Measurements from ENCODE around the gene ASB9. TPM values are rescaled to one million over a fixed set of nuclear protein-coding genes. Genes with fewer than 3 reads are reported as not detected.
"Not testable (repeated sequence)": the region's sequence is repeated elsewhere in the genome, so short reads cannot be mapped to it uniquely, and the experiment has no call there.

ASB9 gene
- total RNA-seq, 4 donors from 2014 or later = 0.87 to 3.9 (median 1.1) TPM

DNA sequence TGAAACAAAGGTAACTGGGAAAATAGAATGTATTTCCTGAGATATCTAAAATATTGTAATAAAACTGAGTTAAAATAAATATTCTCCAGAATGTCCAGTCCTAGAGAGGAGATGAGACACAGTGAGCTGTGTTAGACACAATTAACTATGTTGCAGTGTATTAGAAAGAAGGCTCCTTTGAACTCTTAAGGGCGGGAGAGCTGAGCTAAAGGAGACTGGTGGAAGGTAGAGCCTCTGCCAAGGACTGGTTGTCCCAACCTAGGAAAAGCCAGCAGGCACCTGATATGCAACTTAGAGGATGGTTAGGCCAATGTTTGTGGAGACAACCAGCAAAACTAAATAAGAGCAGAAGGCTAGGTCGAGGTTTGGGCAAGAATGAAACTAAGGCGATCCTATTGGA is 41.2 kb upstream of the ASB9 start:
- TF ChIP-seq POLR2A (IDR thresholded peaks at IDR 0.05) (no peak), EP300 (IDR thresholded peaks at IDR 0.05) (no peak)
- TF ChIP-seq, protein P1, sequence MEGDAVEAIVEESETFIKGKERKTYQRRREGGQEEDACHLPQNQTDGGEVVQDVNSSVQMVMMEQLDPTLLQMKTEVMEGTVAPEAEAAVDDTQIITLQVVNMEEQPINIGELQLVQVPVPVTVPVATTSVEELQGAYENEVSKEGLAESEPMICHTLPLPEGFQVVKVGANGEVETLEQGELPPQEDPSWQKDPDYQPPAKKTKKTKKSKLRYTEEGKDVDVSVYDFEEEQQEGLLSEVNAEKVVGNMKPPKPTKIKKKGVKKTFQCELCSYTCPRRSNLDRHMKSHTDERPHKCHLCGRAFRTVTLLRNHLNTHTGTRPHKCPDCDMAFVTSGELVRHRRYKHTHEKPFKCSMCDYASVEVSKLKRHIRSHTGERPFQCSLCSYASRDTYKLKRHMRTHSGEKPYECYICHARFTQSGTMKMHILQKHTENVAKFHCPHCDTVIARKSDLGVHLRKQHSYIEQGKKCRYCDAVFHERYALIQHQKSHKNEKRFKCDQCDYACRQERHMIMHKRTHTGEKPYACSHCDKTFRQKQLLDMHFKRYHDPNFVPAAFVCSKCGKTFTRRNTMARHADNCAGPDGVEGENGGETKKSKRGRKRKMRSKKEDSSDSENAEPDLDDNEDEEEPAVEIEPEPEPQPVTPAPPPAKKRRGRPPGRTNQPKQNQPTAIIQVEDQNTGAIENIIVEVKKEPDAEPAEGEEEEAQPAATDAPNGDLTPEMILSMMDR (IDR thresholded peaks at IDR 0.05) = no peak
- Histone ChIP-seq H3K36me3 (no peaks in the 10 kb centered on the region), H3K27ac (no peak overlapping the region), H3K9me3 (no peaks in the 10 kb centered on the region), H3K4me3 (no peak overlapping the region), H3K4me1 (no peaks in the 10 kb centered on the region), H3K27me3 (peaks cover 0 to 5% of the 10 kb centered on the region in 2 donors)
- 80 to 90% methylated on average over 3 of the region's 3 CpGs for WGBS, 2 donors
- DNase-seq (ENCODE audit: low spot score in 2 of 2) = no peak

DNA sequence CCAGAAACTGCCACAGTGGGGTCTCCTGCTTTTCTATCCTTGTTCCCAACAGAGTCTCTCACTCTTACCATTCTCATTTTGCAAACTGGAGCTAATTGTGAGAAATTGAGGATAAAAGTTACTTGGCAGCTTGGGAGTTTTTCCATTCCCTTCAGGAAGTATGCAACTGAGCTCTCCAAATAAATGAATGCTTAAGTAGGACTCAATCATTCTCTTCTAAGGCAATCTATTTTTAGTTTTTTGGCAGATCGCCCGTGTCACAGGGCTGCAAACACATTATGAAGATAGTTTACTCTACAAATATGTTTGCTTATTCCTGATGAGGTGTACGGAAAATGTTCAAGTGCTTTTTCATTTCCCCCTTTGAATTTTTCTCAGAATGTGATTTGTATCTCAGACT is 40.2 kb upstream of the ASB9 start:
- H3K27ac ChIP-seq = peak overlapping the region in 2 of 4 donors; percentile 37 to 59
- TF ChIP-seq POLR2A (IDR thresholded peaks at IDR 0.05) (no peak), EP300 (IDR thresholded peaks at IDR 0.05) (no peak)
- TF ChIP-seq, protein P1 (IDR thresholded peaks at IDR 0.05) = no peak
- H3K4me1 ChIP-seq = no peaks in the 10 kb centered on the region
- no peaks in the 10 kb centered on the region for H3K36me3 ChIP-seq
- H3K27me3 ChIP-seq = peaks cover 0 to 3% of the 10 kb centered on the region in 2 donors
- H3K9me3 ChIP-seq = no peaks in the 10 kb centered on the region
- WGBS, 2 donors = 2 to 28% methylated on average over 3 of the region's 3 CpGs
- no peak overlapping the region for H3K4me3 ChIP-seq
- DNase-seq (ENCODE audit: low spot score in 2 of 2) = peak in 1 of 2 donors; percentile 42

DNA sequence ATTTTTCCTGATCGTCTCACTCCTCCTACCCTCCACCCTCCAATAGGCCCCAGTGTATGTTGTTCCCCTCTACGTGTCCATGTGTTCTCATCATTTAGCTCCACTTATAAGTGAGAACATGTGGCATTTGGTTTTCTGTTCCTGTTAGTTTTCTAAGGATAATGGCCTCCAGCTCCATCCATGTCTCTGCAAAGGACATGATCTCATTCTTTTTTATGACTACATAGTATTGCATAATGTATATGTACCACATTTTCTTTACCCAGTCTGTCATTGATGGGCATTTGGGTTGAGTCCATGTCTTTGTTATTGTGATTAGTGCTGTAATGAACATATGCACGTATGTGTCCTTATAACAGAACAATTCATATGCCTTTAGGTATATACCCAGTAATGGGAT is 36.0 kb upstream of the ASB9 start:
- H3K36me3 ChIP-seq; DNase-seq (ENCODE audit: low spot score in 2 of 2); H3K27ac ChIP-seq; H3K4me1 ChIP-seq; H3K9me3 ChIP-seq; H3K27me3 ChIP-seq; H3K4me3 ChIP-seq: not testable (repeated sequence)
- 43 to 79% methylated on average over 3 of the region's 3 CpGs for WGBS, 2 donors

DNA sequence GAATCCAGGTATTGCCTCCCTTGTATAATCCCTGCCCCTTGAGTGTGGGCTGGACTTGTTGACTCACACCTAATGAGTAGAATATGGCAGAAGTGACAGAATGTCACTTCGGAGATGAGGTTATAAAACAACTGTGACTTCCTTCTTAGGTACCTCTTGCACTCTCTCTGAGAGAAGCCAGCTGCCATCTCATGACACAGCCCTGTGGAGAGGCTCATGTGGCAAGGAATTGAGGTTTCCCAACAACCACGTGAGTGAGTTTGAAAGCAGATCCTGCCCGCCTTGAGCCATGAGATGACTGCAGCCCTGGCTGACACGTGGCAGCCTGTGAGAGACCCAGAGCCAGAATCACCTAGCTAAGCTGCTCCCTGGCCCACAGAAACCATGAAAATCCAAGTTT is 32.0 kb upstream of the ASB9 start:
- Histone ChIP-seq H3K4me1 (no peaks in the 10 kb centered on the region), H3K4me3 (no peak overlapping the region), H3K36me3 (no peaks in the 10 kb centered on the region), H3K27me3 (peaks cover 0 to 4% of the 10 kb centered on the region in 2 donors), H3K9me3 (no peaks in the 10 kb centered on the region), H3K27ac (no peak overlapping the region)
- no peak for TF ChIP-seq POLR2A (IDR thresholded peaks at IDR 0.05)
- peak in 1 of 2 donors; percentile 60 for TF ChIP-seq EP300 (IDR thresholded peaks at IDR 0.05)
- peak; percentile 20 to 62 for DNase-seq (ENCODE audit: low spot score in 2 of 2)
- WGBS, 2 donors = 68 to 78% methylated on average over 4 of the region's 4 CpGs

DNA sequence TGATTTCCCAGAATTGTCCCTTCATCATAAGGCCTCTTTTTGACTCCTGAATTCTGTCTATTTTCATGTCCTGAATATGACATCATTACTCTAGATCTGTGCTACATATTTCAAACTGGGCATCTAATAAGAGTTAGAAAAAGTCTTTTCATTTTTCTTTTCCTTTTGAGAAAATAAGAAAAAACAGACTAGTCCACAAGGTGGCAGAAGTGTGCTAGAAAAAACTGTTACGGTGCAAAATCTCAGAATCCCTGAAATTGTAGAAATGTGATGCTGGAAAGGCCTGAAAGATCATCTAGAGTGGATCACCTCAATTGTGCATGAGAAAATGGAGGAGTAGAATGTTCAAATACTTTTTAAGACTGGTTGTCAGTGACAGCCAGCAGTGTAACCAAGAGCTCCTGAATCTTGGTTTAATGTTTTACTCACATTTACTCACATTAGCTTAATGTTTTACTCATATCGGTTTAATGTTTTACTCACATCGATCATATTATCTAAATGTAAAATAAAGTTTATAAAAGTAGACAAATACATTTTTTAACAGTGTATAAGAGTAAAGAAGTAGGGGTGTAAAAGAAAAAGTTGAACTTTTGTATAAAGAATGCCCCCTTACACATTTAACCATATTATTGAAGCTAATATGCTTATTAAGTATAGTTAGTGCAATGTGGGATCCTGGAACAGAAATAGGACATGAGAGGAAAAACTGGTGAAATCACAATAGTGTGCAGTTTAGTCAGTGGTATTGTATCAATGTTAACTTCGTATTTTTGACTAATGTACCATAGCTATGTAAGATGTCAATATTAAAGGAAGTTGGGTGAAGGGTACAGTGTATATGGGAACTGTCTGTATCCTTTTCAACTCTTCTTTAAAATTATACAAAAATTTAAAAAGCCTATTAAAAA is 30.3 kb upstream of the ASB9 start:
- WGBS, 2 donors = 61 to 68% methylated on average over 4 of the region's 4 CpGs
- no peaks in the 10 kb centered on the region for H3K36me3 ChIP-seq

DNA sequence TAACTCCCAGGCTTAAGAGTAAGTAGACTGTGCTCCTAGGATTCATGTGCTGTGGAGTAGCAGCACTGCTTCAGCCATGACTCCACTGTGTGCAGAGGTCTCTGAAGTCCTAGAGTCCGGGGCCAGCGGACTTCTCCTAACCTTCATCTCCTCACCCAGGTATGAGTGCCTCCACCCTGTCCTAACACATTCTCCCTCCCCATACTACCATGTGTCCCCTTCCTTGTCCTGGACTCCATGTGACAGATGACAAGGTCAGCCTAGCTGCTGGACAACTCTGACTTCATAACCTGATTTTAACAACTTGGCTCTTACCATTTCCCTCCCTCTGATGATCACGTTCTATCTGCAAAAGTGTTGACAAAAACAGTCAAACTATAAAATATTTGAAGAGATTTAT is 28.9 kb upstream of the ASB9 start:
- H3K27ac ChIP-seq = peak overlapping the region in 2 of 4 donors; percentile 29 to 30
- H3K4me1 ChIP-seq = no peaks in the 10 kb centered on the region
- no peaks in the 10 kb centered on the region for H3K27me3 ChIP-seq
- DNase-seq (ENCODE audit: low spot score in 2 of 2) = no peak
- 55 to 86% methylated on average over 1 to 3 of the region's 3 CpGs for WGBS, 2 donors
- no peaks in the 10 kb centered on the region for H3K9me3 ChIP-seq
- H3K36me3 ChIP-seq = no peaks in the 10 kb centered on the region
- no peak overlapping the region for H3K4me3 ChIP-seq
- TF ChIP-seq POLR2A (IDR thresholded peaks at IDR 0.05) (no peak), EP300 (IDR thresholded peaks at IDR 0.05) (no peak)
- TF ChIP-seq, protein P1 (IDR thresholded peaks at IDR 0.05) = no peak

More for the DNA sequence above, 30.3 kb upstream of the ASB9 start:
- Histone ChIP-seq H3K4me1 (no peaks in the 10 kb centered on the region), H3K27me3 (peaks cover 0 to 2% of the 10 kb centered on the region in 2 donors), H3K9me3 (no peaks in the 10 kb centered on the region), H3K4me3 (no peak overlapping the region), H3K27ac (peak overlapping the region in 2 of 4 donors; percentile 29 to 30)
- TF ChIP-seq, protein P1 (IDR thresholded peaks at IDR 0.05) = peak; percentile 24 to 58 (median 38)
- TF ChIP-seq EP300 (IDR thresholded peaks at IDR 0.05) = no peak
- no peak for TF ChIP-seq POLR2A (IDR thresholded peaks at IDR 0.05)
- DNase-seq (ENCODE audit: low spot score in 2 of 2) = no peak
